ENCODE results near the gene TBC1D16. TPM values are rescaled to one million over a fixed set of nuclear protein-coding genes. Genes with fewer than 3 reads are reported as not detected.
A peak's percentile ranks its signal among the peaks of the same experiment; 100 is the strongest.

Gene TBC1D16
- total RNA-seq, 1 experiment from 2014 or later, result 85.8 TPM

GRCh38 chr17:80026359-80027042 lies 9.2 kb downstream of the TBC1D16 start:
- Histone ChIP-seq H3K79me2 (ENCODE audit: insufficient read depth, low read length) (peaks cover 32% of the 10 kb centered on the region; the same call in 1 of the 2 replicates), H3K23me2 (ENCODE audit: insufficient read length, low read depth, low read length, poor library complexity, severe bottlenecking) (no peaks in the 10 kb centered on the region), H3K27ac (ENCODE audit: insufficient read length, low read depth, low read length) (no peak overlapping the region), H2BK5ac (ENCODE audit: insufficient read length, low read length) (no peak overlapping the region), H2BK120ac (ENCODE audit: low read depth, low read length, poor library complexity, severe bottlenecking) (no peak overlapping the region), H3K4ac (ENCODE audit: low read depth, low read length) (no peak overlapping the region), H2BK20ac (ENCODE audit: low read depth, low read length, poor library complexity, severe bottlenecking) (no peak overlapping the region), H3K27me3 (ENCODE audit: insufficient read depth, low read length) (no peaks in the 10 kb centered on the region), H4K91ac (ENCODE audit: insufficient read length, low read depth, low read length) (no peak overlapping the region), H3K9ac (ENCODE audit: extremely low read depth, insufficient read length, low read length) (no peak overlapping the region), H2AK5ac (ENCODE audit: insufficient read length, low read length) (no peak overlapping the region), H3K4me2 (ENCODE audit: insufficient read depth, insufficient read length, low read length) (no peak overlapping the region), H3K14ac (ENCODE audit: insufficient read depth, low read length) (no peak overlapping the region; the same call in 1 of the 2 replicates), H2AFZ (ENCODE audit: low read length) (no peak overlapping the region), H3T11ph (ENCODE audit: low read length) (no peak overlapping the region), H2BK15ac (ENCODE audit: low read depth, low read length) (no peak overlapping the region), H3K4me1 (ENCODE audit: insufficient read depth, low read length) (peaks cover 3% of the 10 kb centered on the region; the same call in 1 of the 2 replicates), H4K20me1 (ENCODE audit: control insufficient read depth, insufficient read depth, insufficient read length) (peaks cover 9% of the 10 kb centered on the region), H3K23ac (ENCODE audit: insufficient read length, low read depth, low read length) (no peak overlapping the region), H2BK12ac (ENCODE audit: insufficient read length, low read depth, low read length) (no peak overlapping the region), H3K18ac (ENCODE audit: insufficient read length, low read depth, low read length) (no peak overlapping the region), H3K9me3 (ENCODE audit: control insufficient read depth, low read depth, low read length) (no peaks in the 10 kb centered on the region), H3K79me1 (ENCODE audit: insufficient read depth, low read depth, low read length, poor library complexity, severe bottlenecking) (peaks cover 3% of the 10 kb centered on the region), H4K8ac (replicated peaks; ENCODE audit: insufficient read length, low read depth, low read length) (no peak overlapping the region), H4K5ac (ENCODE audit: insufficient read length, low read depth, low read length) (no peak overlapping the region), H3K56ac (ENCODE audit: insufficient read length, low read depth, low read length) (no peak overlapping the region)
- DNase-seq, result no peak
- Mint-ChIP-seq H3K36me3 (ENCODE audit: insufficient read depth in 1 of 3, low read depth in 3 of 3) (peaks cover 6 to 17% (median 10%) of the 10 kb centered on the region in 3 experiments; a peak in 6 of 7 replicates), H3K27ac (peak overlapping the region in 2 of 3 experiments; percentile 20 to 66; a peak in 2 of 7 replicates), H3K27me3 (ENCODE audit: low read depth) (no peaks in the 10 kb centered on the region), H3K4me3 (no peak overlapping the region), H3K4me1 (peaks cover 18 to 29% of the 10 kb centered on the region in 2 experiments), H3K9me3 (peaks cover 0 to 5% of the 10 kb centered on the region in 2 experiments; a peak in 1 of 5 replicates)
- no peak for TF ChIP-seq CTCF (conservative IDR thresholded peaks at IDR 0.05)
- WGBS (ENCODE audit: extremely low coverage, insufficient read length, low lambda C conversion rate), result no CpG with 5 or more reads among the region's 10 CpGs
